ENCODE data around the gene MAB21L3.

DNA sequence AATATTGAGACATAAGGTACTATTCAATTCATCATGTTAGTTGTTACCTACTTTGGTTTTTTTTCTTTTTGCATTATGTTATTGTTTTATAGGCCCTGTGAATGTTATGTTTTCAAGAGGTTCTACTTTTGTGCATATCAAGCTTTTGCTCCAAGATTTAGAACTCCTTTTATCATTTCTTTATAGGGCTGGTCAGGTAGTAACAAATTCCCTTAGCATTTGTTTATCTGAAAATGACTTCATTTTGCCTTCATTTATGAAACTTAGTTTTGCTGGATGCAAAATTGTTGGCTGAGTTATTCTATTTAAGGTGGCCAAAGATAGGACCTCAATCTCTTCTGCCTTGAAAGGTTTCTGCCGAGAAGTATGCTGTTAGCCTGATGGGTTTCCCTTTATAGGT is 21.3 kb upstream of the MAB21L3 start:
- TF ChIP-seq, protein P1, sequence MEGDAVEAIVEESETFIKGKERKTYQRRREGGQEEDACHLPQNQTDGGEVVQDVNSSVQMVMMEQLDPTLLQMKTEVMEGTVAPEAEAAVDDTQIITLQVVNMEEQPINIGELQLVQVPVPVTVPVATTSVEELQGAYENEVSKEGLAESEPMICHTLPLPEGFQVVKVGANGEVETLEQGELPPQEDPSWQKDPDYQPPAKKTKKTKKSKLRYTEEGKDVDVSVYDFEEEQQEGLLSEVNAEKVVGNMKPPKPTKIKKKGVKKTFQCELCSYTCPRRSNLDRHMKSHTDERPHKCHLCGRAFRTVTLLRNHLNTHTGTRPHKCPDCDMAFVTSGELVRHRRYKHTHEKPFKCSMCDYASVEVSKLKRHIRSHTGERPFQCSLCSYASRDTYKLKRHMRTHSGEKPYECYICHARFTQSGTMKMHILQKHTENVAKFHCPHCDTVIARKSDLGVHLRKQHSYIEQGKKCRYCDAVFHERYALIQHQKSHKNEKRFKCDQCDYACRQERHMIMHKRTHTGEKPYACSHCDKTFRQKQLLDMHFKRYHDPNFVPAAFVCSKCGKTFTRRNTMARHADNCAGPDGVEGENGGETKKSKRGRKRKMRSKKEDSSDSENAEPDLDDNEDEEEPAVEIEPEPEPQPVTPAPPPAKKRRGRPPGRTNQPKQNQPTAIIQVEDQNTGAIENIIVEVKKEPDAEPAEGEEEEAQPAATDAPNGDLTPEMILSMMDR (IDR thresholded peaks at IDR 0.05), result no peak
- no peak for TF ChIP-seq EZH2 (IDR thresholded peaks at IDR 0.05)
